Left forelimb (tissue), 1 donor: ENCODE measurements around the gene ACCSL.

ENCODE experiments used
- DNase-seq: peaks from one replicate; pipeline ENCODE4 v3.0.0-alpha.2; 2018; ENCODE audit warnings: low spot score

Gene ACCSL

GRCh38 chr11:44047931-44048431, at the start of gene ACCSL:
Gene ACCSL (plus strand): TSS chr11:44047981. CDS start chr11:44048037, 56 bp downstream.
- DNase-seq = no peak

GRCh38 chr11:43998308-43998707, 49.5 kb upstream of the ACCSL start:
- DNase-seq = no peak

GRCh38 chr11:44000731-44001130, 47.0 kb upstream of the ACCSL start:
- no peak for DNase-seq

- DNase-seq = no peak
Measured at GRCh38 chr11:44002191-44003093, 45.3 kb upstream of the ACCSL start.

GRCh38 chr11:44003736-44004451, 43.9 kb upstream of the ACCSL start:
- peak; percentile 42 for DNase-seq

GRCh38 chr11:44004452-44005062, 43.2 kb upstream of the ACCSL start:
- DNase-seq = peak; percentile 57

- peak; percentile 67 for DNase-seq
Measured at GRCh38 chr11:44005063-44005701, 42.6 kb upstream of the ACCSL start.

- peak; percentile 48 for DNase-seq
Measured at GRCh38 chr11:44005956-44006355, 41.8 kb upstream of the ACCSL start.

GRCh38 chr11:44006917-44007361, 40.8 kb upstream of the ACCSL start:
- peak; percentile 57 for DNase-seq

GRCh38 chr11:44007481-44008087, 40.2 kb upstream of the ACCSL start:
- peak; percentile 49 for DNase-seq

- peak; percentile 40 for DNase-seq
Measured at GRCh38 chr11:44008088-44008501, 39.7 kb upstream of the ACCSL start.

- DNase-seq = no peak
Measured at GRCh38 chr11:44008698-44009097, 39.1 kb upstream of the ACCSL start.

GRCh38 chr11:44010789-44011251, 37.0 kb upstream of the ACCSL start:
- DNase-seq = no peak

GRCh38 chr11:44011797-44012196, 36.0 kb upstream of the ACCSL start:
- DNase-seq = no peak

GRCh38 chr11:44014968-44015623, 32.7 kb upstream of the ACCSL start:
- DNase-seq = peak; percentile 36

GRCh38 chr11:44015624-44016007, 32.2 kb upstream of the ACCSL start:
- DNase-seq = no peak

- DNase-seq = peak; percentile 25
Measured at GRCh38 chr11:44016131-44016530, 31.6 kb upstream of the ACCSL start.

- no peak for DNase-seq
Measured at GRCh38 chr11:44016546-44017442, 31.0 kb upstream of the ACCSL start.

- peak; percentile 41 for DNase-seq
Measured at GRCh38 chr11:44017443-44018126, 30.2 kb upstream of the ACCSL start.
